Thoracic aorta (tissue), 2 donors: ENCODE measurements around the gene DDX46. TPM values are rescaled to one million over a fixed set of nuclear protein-coding genes. Genes with fewer than 3 reads are reported as not detected.
A peak's percentile ranks its signal among the peaks of the same experiment; 100 is the strongest.
"Not testable (repeated sequence)": the region's sequence is repeated elsewhere in the genome, so short reads cannot be mapped to it uniquely, and the experiment has no call there.

ENCODE experiments used
- ATAC-seq: fragments of 150-250 bp; one replicate; pipeline ENCODE4 v1.8.0; 2017; ENCODE audit warnings: low read depth; ENCODE audit not compliant: insufficient number of reproducible peaks, low FRiP score
- DNase-seq: peaks from one replicate; pipeline ENCODE4 v3.0.0-alpha.2; 2020; ENCODE audit warnings: low spot score
- H3K27ac ChIP-seq, 2 donors: fragments of 200-600 bp; sonication (generic); 1 replicate in 1 of 2; 2 replicates in 1 of 2; pipeline ENCODE4 v1.5.1; 2016; ENCODE audit warnings: mild to moderate bottlenecking in 2 of 2, moderate library complexity in 2 of 2
- H3K27me3 ChIP-seq: fragments of 200-600 bp; sonication (generic); replicated peaks from 2 replicates; pipeline ENCODE4 v1.6.0; 2016; ENCODE audit warnings: mild to moderate bottlenecking; ENCODE audit not compliant: insufficient read depth
- H3K36me3 ChIP-seq: fragments of 200-600 bp; sonication (generic); one replicate; pipeline ENCODE4 v1.5.1; 2016
- H3K4me1 ChIP-seq, 2 donors: fragments of 200-600 bp; sonication (generic); 1 replicate in 1 of 2; 2 replicates in 1 of 2; pipeline versions ENCODE4 v1.5.1 to v1.6.0; 2016; ENCODE audit warnings: low read depth in 2 of 2, mild to moderate bottlenecking in 1 of 2; ENCODE audit not compliant: control insufficient read depth in 1 of 2
- H3K4me3 ChIP-seq: fragments of 200-600 bp; sonication (generic); 2 replicates; pipeline ENCODE4 v1.5.1; 2016; ENCODE audit warnings: mild to moderate bottlenecking
- H3K9me3 ChIP-seq: fragments of 200-600 bp; sonication (generic); 2 replicates; pipeline ENCODE4 v1.5.1; 2016
- total RNA-seq, 2 donors: library from RNA; depleted of rRNA; stranded (reverse); fragments of >200 nt; gene quantifications; one replicate each; pipeline versions ENCODE4 v1.1.0 to v1.2.3, GENCODE V29; 2016
- TF ChIP-seq, protein P1 (sequence below): fragments of 200-600 bp; sonication (generic); IDR thresholded peaks from one replicate; pipeline ENCODE4 v1.5.1; 2019; ENCODE audit warnings: antibody characterized with exemption

The DDX46 gene
- total RNA-seq, 2 donors from 2014 or later: 27.1 to 59.2 TPM

DNA sequence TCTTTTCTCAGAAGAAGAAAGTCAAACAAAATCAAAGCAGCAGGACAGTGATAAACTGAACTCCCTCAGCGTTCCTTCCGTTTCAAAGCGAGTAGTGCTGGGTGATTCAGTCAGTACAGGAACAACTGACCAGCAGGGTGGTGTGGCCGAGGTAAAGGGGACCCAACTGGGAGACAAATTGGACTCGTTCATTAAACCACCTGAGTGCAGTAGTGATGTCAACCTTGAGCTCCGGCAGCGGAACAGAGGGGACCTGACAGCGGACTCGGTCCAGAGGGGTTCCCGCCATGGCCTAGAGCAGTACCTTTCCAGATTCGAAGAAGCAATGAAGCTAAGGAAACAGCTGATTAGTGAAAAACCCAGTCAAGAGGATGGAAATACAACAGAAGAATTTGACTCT is 17.5 kb upstream of the DDX46 start:
- ATAC-seq (no peak), DNase-seq (no peak)
- H3K9me3 ChIP-seq: no peaks in the 10 kb centered on the region

DNA sequence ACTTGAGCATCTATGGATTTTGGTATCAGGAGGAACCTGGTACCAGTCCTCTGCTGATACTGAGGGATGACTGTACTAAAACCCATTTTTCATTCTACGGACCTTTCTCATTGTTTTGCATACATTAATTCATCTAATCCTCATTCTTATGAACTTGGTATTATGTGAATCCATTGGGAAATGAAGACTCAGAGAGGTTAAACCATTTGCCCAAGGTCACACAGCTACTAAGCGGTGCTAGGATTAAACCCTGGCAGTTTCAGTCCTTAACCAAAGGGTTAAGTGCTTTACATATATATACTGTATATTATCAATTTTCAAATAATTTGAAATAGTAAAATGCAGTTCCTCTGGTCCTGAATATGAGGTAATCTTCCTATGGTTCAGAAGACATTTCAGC is 16.4 kb upstream of the DDX46 start:
- Histone ChIP-seq H3K36me3 (no peaks in the 10 kb centered on the region), H3K4me1 (peaks cover 7 to 18% of the 10 kb centered on the region in 2 donors), H3K4me3 (no peak overlapping the region), H3K9me3 (no peaks in the 10 kb centered on the region), H3K27me3 (no peaks in the 10 kb centered on the region), H3K27ac (no peak overlapping the region)
- ATAC-seq: no peak
- no peak for DNase-seq
- TF ChIP-seq, protein P1, sequence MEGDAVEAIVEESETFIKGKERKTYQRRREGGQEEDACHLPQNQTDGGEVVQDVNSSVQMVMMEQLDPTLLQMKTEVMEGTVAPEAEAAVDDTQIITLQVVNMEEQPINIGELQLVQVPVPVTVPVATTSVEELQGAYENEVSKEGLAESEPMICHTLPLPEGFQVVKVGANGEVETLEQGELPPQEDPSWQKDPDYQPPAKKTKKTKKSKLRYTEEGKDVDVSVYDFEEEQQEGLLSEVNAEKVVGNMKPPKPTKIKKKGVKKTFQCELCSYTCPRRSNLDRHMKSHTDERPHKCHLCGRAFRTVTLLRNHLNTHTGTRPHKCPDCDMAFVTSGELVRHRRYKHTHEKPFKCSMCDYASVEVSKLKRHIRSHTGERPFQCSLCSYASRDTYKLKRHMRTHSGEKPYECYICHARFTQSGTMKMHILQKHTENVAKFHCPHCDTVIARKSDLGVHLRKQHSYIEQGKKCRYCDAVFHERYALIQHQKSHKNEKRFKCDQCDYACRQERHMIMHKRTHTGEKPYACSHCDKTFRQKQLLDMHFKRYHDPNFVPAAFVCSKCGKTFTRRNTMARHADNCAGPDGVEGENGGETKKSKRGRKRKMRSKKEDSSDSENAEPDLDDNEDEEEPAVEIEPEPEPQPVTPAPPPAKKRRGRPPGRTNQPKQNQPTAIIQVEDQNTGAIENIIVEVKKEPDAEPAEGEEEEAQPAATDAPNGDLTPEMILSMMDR: no peak

More for the DNA sequence above, 17.5 kb upstream of the DDX46 start:
- H3K36me3 ChIP-seq: no peaks in the 10 kb centered on the region
- TF ChIP-seq, protein P1: no peak
- H3K4me1 ChIP-seq: peaks cover 7 to 18% of the 10 kb centered on the region in 2 donors
- no peaks in the 10 kb centered on the region for H3K27me3 ChIP-seq
- H3K4me3 ChIP-seq: no peak overlapping the region
- no peak overlapping the region for H3K27ac ChIP-seq

DNA sequence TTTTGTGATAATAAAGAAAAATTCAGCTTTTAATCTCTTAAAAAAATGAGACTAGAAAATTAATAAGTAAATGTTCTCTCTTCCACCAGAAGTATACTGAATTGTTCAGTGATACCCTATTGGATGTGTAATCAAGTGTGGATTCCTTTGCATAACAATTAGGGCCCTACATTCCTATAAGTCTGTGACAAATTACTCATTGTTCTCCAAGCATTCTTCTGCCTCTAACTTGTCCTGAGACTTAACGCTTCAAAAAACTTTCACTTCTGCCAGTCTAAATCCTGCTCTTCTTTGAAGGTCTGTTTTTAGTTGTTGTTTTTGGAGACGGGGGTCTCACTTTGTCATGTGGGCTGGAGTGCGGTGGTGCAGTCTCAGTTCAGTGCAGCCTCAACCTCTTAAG is 9.2 kb upstream of the DDX46 start:
- Histone ChIP-seq H3K4me1 (no peaks in the 10 kb centered on the region), H3K9me3 (no peaks in the 10 kb centered on the region), H3K4me3 (no peak overlapping the region), H3K27me3 (no peaks in the 10 kb centered on the region), H3K36me3 (peaks cover 4% of the 10 kb centered on the region), H3K27ac (no peak overlapping the region)
- ATAC-seq (no peak), DNase-seq (no peak)
- TF ChIP-seq, protein P1: no peak

DNA sequence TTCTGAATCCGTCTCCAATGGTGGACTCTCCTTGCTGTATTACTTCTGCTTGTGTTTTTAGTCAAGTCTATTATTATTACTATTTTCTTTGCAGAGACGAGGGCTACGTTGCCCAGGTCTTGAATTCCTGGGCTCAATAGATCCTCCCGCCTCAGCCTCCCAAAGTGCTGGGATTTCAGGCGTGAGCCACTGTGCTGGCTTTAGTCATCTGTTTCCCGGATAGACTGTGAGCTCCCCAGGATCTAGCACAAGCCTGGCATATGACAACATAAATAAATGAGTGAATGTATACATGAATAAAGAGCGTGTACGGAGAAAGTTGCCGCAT is 439 bp upstream of the DDX46 start:
- TF ChIP-seq, protein P1: no peak
- peaks cover 8 to 18% of the 10 kb centered on the region in 2 donors for H3K4me1 ChIP-seq
- ATAC-seq (peak; percentile 46), DNase-seq (no peak)
- H3K27me3 ChIP-seq: no peaks in the 10 kb centered on the region
- H3K4me3 ChIP-seq: peak overlapping the region; percentile 87
- H3K36me3 ChIP-seq: no peaks in the 10 kb centered on the region
- no peaks in the 10 kb centered on the region for H3K9me3 ChIP-seq
- H3K27ac ChIP-seq: peak overlapping the region; percentile 21 to 66

DNA sequence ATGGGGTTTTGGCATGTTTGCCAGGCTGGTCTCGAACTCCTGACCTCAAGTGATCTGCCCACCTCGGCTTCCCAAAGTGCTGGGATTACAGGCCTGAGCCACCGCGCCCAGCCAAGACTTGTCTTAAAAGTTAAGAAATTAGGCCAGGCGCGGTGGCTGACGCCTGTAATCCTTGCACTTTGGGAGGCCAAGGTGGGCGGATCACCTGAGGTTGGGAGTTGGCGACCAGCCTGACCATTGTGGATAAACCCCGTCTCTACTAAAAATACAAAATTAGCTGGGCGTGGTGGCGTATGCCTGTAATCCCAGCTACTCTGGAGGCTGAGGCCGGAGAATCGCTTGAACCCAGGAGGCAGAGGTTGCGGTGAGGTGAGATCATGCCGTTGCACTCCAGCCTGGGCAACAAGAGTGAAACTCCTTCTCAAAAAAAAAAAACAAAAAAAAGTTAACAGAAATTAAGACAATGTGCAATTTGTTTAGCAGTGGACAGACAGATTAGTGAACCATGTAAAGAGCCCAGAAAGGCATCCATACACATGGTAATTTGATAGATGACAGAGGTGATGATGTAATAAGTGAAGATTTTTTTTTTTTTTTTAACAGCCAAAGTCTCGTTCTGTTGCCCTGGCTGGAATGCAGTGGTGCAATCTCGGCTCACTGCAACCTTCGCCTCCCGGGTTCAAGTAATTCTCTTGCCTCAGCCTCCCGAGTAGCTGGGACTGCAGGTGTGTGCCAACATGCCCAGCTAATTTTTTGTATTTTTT is 9.1 kb downstream of the DDX46 start:
- not testable (repeated sequence) for H3K27me3 ChIP-seq, H3K4me3 ChIP-seq, H3K4me1 ChIP-seq, H3K27ac ChIP-seq, H3K9me3 ChIP-seq, DNase-seq, ATAC-seq
- peaks cover 65% of the 10 kb centered on the region for H3K36me3 ChIP-seq

DNA sequence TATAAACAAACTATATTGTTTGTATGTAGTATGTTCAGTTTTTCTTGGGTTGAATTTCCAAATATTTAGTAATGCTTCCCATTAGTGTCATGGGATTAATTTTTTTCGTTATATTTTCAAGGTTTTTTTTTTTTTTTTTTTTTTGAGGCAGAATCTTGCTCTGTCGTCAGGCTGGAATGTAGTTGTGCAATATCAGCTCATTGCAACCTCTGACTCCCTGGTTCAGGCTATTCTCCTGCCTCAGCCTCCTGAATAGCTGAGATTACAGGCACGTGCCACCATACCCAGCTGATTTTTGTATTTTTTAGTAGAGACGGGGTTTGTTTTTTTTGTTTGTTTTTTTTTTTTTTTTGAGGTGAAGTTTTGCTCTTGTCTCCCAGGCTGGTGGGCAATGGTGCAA is 10.6 kb downstream of the DDX46 start:
- DNase-seq (no peak), ATAC-seq (no peak)
- no peak overlapping the region for H3K4me3 ChIP-seq
- no peak overlapping the region for H3K27ac ChIP-seq
- TF ChIP-seq, protein P1: no peak
- no peaks in the 10 kb centered on the region for H3K9me3 ChIP-seq
- no peaks in the 10 kb centered on the region for H3K27me3 ChIP-seq
- H3K36me3 ChIP-seq: peaks cover 72% of the 10 kb centered on the region
- no peaks in the 10 kb centered on the region for H3K4me1 ChIP-seq
